ENCODE measurements around the gene RNF213.

RNF213 gene

DNA sequence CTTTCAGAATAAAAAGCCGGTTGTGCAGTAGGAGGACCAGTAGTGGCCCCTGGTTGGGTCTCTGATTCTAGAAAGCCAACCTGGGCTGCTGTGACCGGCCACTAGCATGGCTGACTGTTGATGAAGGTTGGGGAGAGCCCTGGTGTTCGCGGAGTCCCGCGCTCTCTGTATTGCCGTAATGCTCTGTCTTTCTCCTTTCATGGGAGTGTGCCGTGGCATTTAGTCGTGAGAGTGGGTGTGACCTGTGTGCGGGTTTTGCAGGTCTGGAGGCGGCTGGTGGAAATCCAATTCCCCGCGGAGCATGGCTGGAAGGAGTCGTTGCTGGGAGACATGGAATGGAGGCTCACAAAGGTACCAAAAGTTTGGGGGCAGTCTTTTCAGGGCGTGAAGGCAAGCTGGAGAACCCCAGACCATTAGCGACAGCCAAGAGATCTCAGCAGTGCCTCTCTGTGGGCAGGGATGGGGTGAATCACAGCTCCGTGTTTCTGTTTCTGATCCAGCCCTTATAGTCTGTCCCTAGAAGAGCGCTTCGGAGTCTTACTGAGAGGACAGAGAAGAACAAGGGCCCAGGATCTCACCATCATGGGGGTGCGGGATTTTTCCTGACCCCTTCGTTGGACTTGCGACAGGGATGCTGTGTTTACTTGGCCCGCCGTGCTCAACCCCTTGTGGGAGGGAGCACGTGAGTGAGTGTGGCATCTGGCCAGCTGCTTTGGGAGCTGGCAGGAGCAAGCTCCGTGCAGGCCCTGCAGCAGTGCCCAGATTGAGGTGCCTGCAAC lies 56.5 kb downstream of the RNF213 start:
- Histone ChIP-seq H3K27ac (replicated peaks) (no peak overlapping the region), H3K4me3 (replicated peaks; ENCODE audit: insufficient read depth, low read length) (no peak overlapping the region), H3K27me3 (ENCODE audit: insufficient read depth, poor library complexity, severe bottlenecking) (no peaks in the 10 kb centered on the region)
- DNase-seq (ENCODE audit: low read depth in 1 of 2, low spot score in 1 of 2) = no peak
- TF ChIP-seq GABPA (IDR thresholded peaks at IDR 0.05; ENCODE audit: low read depth) (no peak), SPI1 (IDR thresholded peaks at IDR 0.05; ENCODE audit: borderline replicate concordance, low read depth) (no peak), POLR2AphosphoS5 (IDR thresholded peaks at IDR 0.05; ENCODE audit: low read depth) (no peak)
- TF ChIP-seq, protein P1, sequence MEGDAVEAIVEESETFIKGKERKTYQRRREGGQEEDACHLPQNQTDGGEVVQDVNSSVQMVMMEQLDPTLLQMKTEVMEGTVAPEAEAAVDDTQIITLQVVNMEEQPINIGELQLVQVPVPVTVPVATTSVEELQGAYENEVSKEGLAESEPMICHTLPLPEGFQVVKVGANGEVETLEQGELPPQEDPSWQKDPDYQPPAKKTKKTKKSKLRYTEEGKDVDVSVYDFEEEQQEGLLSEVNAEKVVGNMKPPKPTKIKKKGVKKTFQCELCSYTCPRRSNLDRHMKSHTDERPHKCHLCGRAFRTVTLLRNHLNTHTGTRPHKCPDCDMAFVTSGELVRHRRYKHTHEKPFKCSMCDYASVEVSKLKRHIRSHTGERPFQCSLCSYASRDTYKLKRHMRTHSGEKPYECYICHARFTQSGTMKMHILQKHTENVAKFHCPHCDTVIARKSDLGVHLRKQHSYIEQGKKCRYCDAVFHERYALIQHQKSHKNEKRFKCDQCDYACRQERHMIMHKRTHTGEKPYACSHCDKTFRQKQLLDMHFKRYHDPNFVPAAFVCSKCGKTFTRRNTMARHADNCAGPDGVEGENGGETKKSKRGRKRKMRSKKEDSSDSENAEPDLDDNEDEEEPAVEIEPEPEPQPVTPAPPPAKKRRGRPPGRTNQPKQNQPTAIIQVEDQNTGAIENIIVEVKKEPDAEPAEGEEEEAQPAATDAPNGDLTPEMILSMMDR (IDR thresholded peaks at IDR 0.05; ENCODE audit: insufficient read depth, low read length) = no peak
- TF ChIP-seq, protein P2, sequence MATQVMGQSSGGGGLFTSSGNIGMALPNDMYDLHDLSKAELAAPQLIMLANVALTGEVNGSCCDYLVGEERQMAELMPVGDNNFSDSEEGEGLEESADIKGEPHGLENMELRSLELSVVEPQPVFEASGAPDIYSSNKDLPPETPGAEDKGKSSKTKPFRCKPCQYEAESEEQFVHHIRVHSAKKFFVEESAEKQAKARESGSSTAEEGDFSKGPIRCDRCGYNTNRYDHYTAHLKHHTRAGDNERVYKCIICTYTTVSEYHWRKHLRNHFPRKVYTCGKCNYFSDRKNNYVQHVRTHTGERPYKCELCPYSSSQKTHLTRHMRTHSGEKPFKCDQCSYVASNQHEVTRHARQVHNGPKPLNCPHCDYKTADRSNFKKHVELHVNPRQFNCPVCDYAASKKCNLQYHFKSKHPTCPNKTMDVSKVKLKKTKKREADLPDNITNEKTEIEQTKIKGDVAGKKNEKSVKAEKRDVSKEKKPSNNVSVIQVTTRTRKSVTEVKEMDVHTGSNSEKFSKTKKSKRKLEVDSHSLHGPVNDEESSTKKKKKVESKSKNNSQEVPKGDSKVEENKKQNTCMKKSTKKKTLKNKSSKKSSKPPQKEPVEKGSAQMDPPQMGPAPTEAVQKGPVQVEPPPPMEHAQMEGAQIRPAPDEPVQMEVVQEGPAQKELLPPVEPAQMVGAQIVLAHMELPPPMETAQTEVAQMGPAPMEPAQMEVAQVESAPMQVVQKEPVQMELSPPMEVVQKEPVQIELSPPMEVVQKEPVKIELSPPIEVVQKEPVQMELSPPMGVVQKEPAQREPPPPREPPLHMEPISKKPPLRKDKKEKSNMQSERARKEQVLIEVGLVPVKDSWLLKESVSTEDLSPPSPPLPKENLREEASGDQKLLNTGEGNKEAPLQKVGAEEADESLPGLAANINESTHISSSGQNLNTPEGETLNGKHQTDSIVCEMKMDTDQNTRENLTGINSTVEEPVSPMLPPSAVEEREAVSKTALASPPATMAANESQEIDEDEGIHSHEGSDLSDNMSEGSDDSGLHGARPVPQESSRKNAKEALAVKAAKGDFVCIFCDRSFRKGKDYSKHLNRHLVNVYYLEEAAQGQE (IDR thresholded peaks at IDR 0.05; ENCODE audit: insufficient replicate concordance, low read depth) = no peak

DNA sequence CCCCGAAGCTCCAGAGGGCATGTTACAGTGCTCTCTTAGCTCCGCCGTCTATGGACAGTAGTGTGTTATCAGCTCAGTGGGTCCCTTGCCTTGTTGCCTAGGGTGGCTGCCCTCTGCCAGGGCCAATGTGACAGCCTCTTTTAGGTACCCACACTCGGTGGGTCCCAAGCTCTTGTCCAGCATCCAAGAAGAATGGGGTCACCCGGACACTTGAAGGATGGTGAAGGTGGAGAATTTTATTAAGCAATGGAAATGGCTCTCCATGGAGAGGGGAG lies 57.0 kb downstream of the RNF213 start:
- TF ChIP-seq POLR2AphosphoS5 (IDR thresholded peaks at IDR 0.05; ENCODE audit: low read depth) = no peak
- no peak for TF ChIP-seq GABPA (IDR thresholded peaks at IDR 0.05; ENCODE audit: low read depth)
- TF ChIP-seq, protein P2 (IDR thresholded peaks at IDR 0.05; ENCODE audit: insufficient replicate concordance, low read depth) = no peak
- no peak for TF ChIP-seq SPI1 (IDR thresholded peaks at IDR 0.05; ENCODE audit: borderline replicate concordance, low read depth)
- TF ChIP-seq, protein P1 (IDR thresholded peaks at IDR 0.05; ENCODE audit: insufficient read depth, low read length) = no peak
- H3K4me3 ChIP-seq (replicated peaks; ENCODE audit: insufficient read depth, low read length) = no peak overlapping the region
- H3K27me3 ChIP-seq (ENCODE audit: insufficient read depth, poor library complexity, severe bottlenecking) = no peaks in the 10 kb centered on the region
- no peak overlapping the region for H3K27ac ChIP-seq (replicated peaks)
- DNase-seq (ENCODE audit: low read depth in 1 of 2, low spot score in 1 of 2) = no peak

DNA sequence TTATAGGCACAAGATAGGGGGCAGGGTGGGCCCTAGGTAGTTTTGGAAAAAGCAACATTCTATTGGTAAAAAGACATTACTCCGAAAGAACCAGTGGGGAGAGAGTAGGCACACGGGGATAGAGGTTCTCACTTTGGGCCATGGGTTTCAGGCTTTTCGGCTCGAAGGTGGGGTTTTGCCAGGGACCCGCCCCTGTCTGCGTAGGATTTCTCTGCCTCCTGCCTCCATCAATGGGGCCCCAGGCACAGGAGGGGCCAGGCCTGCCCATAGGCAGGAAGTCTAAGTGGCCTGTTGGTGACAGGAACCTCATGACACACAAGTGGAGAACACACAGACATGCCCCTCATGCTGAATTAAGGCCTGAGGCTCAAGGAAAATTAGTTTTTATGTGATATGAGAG lies 57.5 kb downstream of the RNF213 start:
- DNase-seq (ENCODE audit: low read depth in 1 of 2, low spot score in 1 of 2) = no peak
- Histone ChIP-seq H3K27me3 (ENCODE audit: insufficient read depth, poor library complexity, severe bottlenecking) (no peaks in the 10 kb centered on the region), H3K4me3 (replicated peaks; ENCODE audit: insufficient read depth, low read length) (no peak overlapping the region), H3K27ac (replicated peaks) (no peak overlapping the region)
- TF ChIP-seq GABPA (IDR thresholded peaks at IDR 0.05; ENCODE audit: low read depth) = no peak
- TF ChIP-seq SPI1 (IDR thresholded peaks at IDR 0.05; ENCODE audit: borderline replicate concordance, low read depth) = no peak
- TF ChIP-seq, protein P1 (IDR thresholded peaks at IDR 0.05; ENCODE audit: insufficient read depth, low read length) = no peak
- TF ChIP-seq, protein P2 (IDR thresholded peaks at IDR 0.05; ENCODE audit: insufficient replicate concordance, low read depth) = no peak
- no peak for TF ChIP-seq POLR2AphosphoS5 (IDR thresholded peaks at IDR 0.05; ENCODE audit: low read depth)
